Motor neuron (in vitro differentiated cells): ENCODE data around the gene CARM1. TPM values are rescaled to one million over a fixed set of nuclear protein-coding genes. Genes with fewer than 3 reads are reported as not detected.

Source experiments
- ATAC-seq, 8 experiments: fragments of 200-7000 bp; cut with Tn5 transposase; replicated peaks in 6 of 8; 2 replicates each; pipeline ENCODE4 v1.8.0; 2021; ENCODE audit warnings: mild to moderate bottlenecking in 8 of 8, moderate library complexity in 8 of 8
- H3K27ac ChIP-seq, 2 donors: fragments of 250-450 bp; sonication (Bioruptor Pico); 2 replicates each; pipeline ENCODE4 v1.9.0; 2021; ENCODE audit warnings: antibody characterized with exemption in 2 of 2, mild to moderate bottlenecking in 2 of 2, moderate library complexity in 1 of 2
- H3K4me1 ChIP-seq, 2 donors: fragments of 250-450 bp; sonication (Bioruptor Pico); replicated peaks in 1 of 2; 2 replicates each; pipeline ENCODE4 v1.6.1; 2021; ENCODE audit warnings: antibody characterized with exemption in 2 of 2, mild to moderate bottlenecking in 2 of 2, moderate library complexity in 1 of 2
- H3K4me3 ChIP-seq, 5 donors: fragments of 250-450 bp; sonication (Bioruptor Pico); 2 replicates each; pipeline ENCODE4 v1.9.0; 2021; ENCODE audit warnings: antibody characterized with exemption in 5 of 5, mild to moderate bottlenecking in 5 of 5, moderate library complexity in 4 of 5
- WGBS, 10 experiments: fragments of 450-650 bp; shearing (Covaris generic); methylation state at CpG; one replicate each; pipeline ENCODE4 v1.0.0; 2022; 5-methylcytosine and 5-hydroxymethylcytosine counted together
- in situ Hi-C, 9 experiments: fragments of 400-800 bp; cut with MboI; loops; one replicate each; pipeline ENCODE4 v1.15.0; 2021; ENCODE audit warnings: low sequenced_read_pairs in 9 of 9, low pct_unique_long_range_greater_than_20kb in 2 of 9; ENCODE audit not compliant: unreplicated experiment in 9 of 9
- total RNA-seq, 8 experiments: library from RNA; unstranded; fragments of 300-600 nt; gene quantifications; 2 replicates each; pipeline versions ENCODE4 v1.2.3 to v1.2.4, GENCODE V29; 2022

The CARM1 gene
- total RNA-seq, result 10 to 100 TPM; 23.8 to 62.4 (median 34.4) TPM

GRCh38 chr19:10870955-10871603 lies at the start of gene CARM1:
Gene CARM1 (plus strand): TSS chr19:10871553. CDS start chr19:10871703, 150 bp downstream.
- in situ Hi-C loops, result loop anchor here in 1 of 9 experiments (25.0 kb wide), 1 partner anchor 284 kb away; the partner anchor contains the start of gene AP1M2
- peak within 1 kb of the TSS; percentile 82 to 91 for H3K27ac ChIP-seq
- ATAC-seq, result peak; percentile 84 to 90 (median 86)
- H3K4me1 ChIP-seq, result peaks cover 7 to 15% of the 10 kb centered on the region in 2 donors
- WGBS, 10 experiments, result no CpG with 5 or more reads among the region's 99 CpGs
- H3K4me3 ChIP-seq, result peak within 1 kb of the TSS; percentile 55 to 89 (median 74)

GRCh38 chr19:10823690-10824089 lies 47.7 kb upstream of the CARM1 start:
- no peak for ATAC-seq
- 87 to 100% methylated on average over 3 of the region's 12 CpGs; no CpG with 5 or more reads in 8 of the 10 experiments for WGBS, 10 experiments

GRCh38 chr19:10826231-10826630 lies 45.1 kb upstream of the CARM1 start:
- ATAC-seq, result no peak
- in situ Hi-C loops, result no loop called here
- WGBS, 10 experiments, result 67 to 100% (median 96%) methylated on average over 1 to 6 of the region's 7 CpGs; no CpG with 5 or more reads in 5 of the 10 experiments
- Histone ChIP-seq H3K4me1 (no peaks in the 10 kb centered on the region), H3K4me3 (no peak overlapping the region), H3K27ac (no peak overlapping the region)

More at GRCh38 chr19:10823690-10824089, 47.7 kb upstream of the CARM1 start:
- H3K4me1 ChIP-seq, result no peaks in the 10 kb centered on the region
- H3K27ac ChIP-seq, result no peak overlapping the region
- in situ Hi-C loops, result no loop called here
- no peak overlapping the region for H3K4me3 ChIP-seq

GRCh38 chr19:10826846-10827245 lies 44.5 kb upstream of the CARM1 start:
- no peak for ATAC-seq
- Histone ChIP-seq H3K4me1 (no peaks in the 10 kb centered on the region), H3K4me3 (no peak overlapping the region), H3K27ac (no peak overlapping the region)
- 81 to 100% (median 93%) methylated on average over 1 to 4 of the region's 6 CpGs; no CpG with 5 or more reads in 1 of the 10 experiments for WGBS, 10 experiments
- in situ Hi-C loops, result no loop called here

- no peak overlapping the region for H3K27ac ChIP-seq
- in situ Hi-C loops, result no loop called here
- WGBS, 10 experiments, result 68 to 100% (median 87%) methylated on average over 1 to 5 of the region's 26 CpGs; no CpG with 5 or more reads in 3 of the 10 experiments
- peak in 6 of 8 experiments; percentile 4 to 38 (median 10) for ATAC-seq
- no peaks in the 10 kb centered on the region for H3K4me1 ChIP-seq
- no peak overlapping the region for H3K4me3 ChIP-seq
Measured at GRCh38 chr19:10828981-10829821, 42.2 kb upstream of the CARM1 start.

- in situ Hi-C loops, result no loop called here
- no peak overlapping the region for H3K4me3 ChIP-seq
- H3K27ac ChIP-seq, result no peak overlapping the region
- peak in 5 of 8 experiments; percentile 6 to 11 (median 9) for ATAC-seq
- no CpG with 5 or more reads among the region's 16 CpGs for WGBS, 10 experiments
- H3K4me1 ChIP-seq, result no peaks in the 10 kb centered on the region
Measured at GRCh38 chr19:10829967-10830366, 41.4 kb upstream of the CARM1 start.

GRCh38 chr19:10830370-10830769 lies 41.0 kb upstream of the CARM1 start:
- no peak overlapping the region for H3K4me3 ChIP-seq

GRCh38 chr19:10830931-10831779 lies 40.2 kb upstream of the CARM1 start:
- no peak overlapping the region for H3K4me3 ChIP-seq
- H3K27ac ChIP-seq, result no peak overlapping the region
- ATAC-seq, result no peak
- in situ Hi-C loops, result no loop called here
- WGBS, 10 experiments, result 100% methylated on average over 2 of the region's 33 CpGs; no CpG with 5 or more reads in 9 of the 10 experiments
- peaks cover 0 to 3% of the 10 kb centered on the region in 2 donors for H3K4me1 ChIP-seq

More at GRCh38 chr19:10830370-10830769, 41.0 kb upstream of the CARM1 start:
- in situ Hi-C loops, result no loop called here
- peaks cover 0 to 3% of the 10 kb centered on the region in 2 donors for H3K4me1 ChIP-seq
- WGBS, 10 experiments, result 90% methylated on average over 2 of the region's 7 CpGs; no CpG with 5 or more reads in 9 of the 10 experiments
- peak in 1 of 8 experiments; percentile 1 for ATAC-seq
- no peak overlapping the region for H3K27ac ChIP-seq

- no peak for ATAC-seq
- Histone ChIP-seq H3K4me1 (peaks cover 9 to 10% of the 10 kb centered on the region in 2 donors), H3K27ac (no peak overlapping the region), H3K4me3 (no peak overlapping the region)
- in situ Hi-C loops, result no loop called here
- 74 to 100% (median 75%) methylated on average over 2 to 13 of the region's 28 CpGs; no CpG with 5 or more reads in 5 of the 10 experiments for WGBS, 10 experiments
Measured at GRCh38 chr19:10831987-10832938, 39.1 kb upstream of the CARM1 start.

- no peak for ATAC-seq
- in situ Hi-C loops, result no loop called here
- Histone ChIP-seq H3K27ac (no peak overlapping the region), H3K4me3 (no peak overlapping the region), H3K4me1 (peaks cover 9 to 10% of the 10 kb centered on the region in 2 donors)
- 70 to 81% (median 80%) methylated on average over 1 to 7 of the region's 20 CpGs; no CpG with 5 or more reads in 6 of the 10 experiments for WGBS, 10 experiments
Measured at GRCh38 chr19:10832939-10833296, 38.4 kb upstream of the CARM1 start.

GRCh38 chr19:10835089-10835753 lies 36.1 kb upstream of the CARM1 start:
- in situ Hi-C loops, result no loop called here
- ATAC-seq, result no peak
- Histone ChIP-seq H3K27ac (peak overlapping the region in 1 of 2 donors; percentile 34), H3K4me1 (peaks cover 9 to 10% of the 10 kb centered on the region in 2 donors), H3K4me3 (peak overlapping the region; percentile 13 to 88 (median 56))
- WGBS, 10 experiments, result 41 to 96% (median 89%) methylated on average over 4 to 12 of the region's 32 CpGs; no CpG with 5 or more reads in 5 of the 10 experiments
